ENCODE data around the gene MRPL51. TPM values are rescaled to one million over a fixed set of nuclear protein-coding genes. Genes with fewer than 3 reads are reported as not detected.

The MRPL51 gene
- total RNA-seq, 2 donors from 2014 or later, result 132 to 220 TPM

DNA sequence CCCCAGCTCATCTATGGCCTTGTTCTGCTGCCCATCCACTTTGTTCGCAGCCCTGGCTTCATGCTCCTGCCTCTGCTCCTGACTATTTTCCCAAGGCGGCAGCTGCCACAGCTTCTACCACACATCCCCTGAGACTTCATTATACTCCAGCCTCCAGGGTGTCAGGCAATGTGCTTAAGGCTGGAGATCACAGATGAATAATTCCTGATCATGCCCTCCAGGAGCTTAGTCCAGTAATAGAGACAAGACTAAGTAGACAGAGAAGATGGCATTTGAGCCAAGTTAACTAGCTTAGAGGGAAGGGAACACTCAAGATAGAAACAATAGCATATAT is 34.1 kb downstream of the MRPL51 start:
- Histone ChIP-seq H3K27ac (no peak overlapping the region), H3K9ac (ENCODE audit: low read depth in 2 of 2, low read length in 2 of 2) (no peak overlapping the region), H3K4me3 (no peak overlapping the region), H3K9me3 (no peaks in the 10 kb centered on the region), H3K27me3 (no peaks in the 10 kb centered on the region), H3K4me1 (no peaks in the 10 kb centered on the region), H3K36me3 (peaks cover 25% of the 10 kb centered on the region)
- intact Hi-C loops (cut with DNase I), result no loop called here
- DNase-seq, result no peak
- TF ChIP-seq, protein P1, sequence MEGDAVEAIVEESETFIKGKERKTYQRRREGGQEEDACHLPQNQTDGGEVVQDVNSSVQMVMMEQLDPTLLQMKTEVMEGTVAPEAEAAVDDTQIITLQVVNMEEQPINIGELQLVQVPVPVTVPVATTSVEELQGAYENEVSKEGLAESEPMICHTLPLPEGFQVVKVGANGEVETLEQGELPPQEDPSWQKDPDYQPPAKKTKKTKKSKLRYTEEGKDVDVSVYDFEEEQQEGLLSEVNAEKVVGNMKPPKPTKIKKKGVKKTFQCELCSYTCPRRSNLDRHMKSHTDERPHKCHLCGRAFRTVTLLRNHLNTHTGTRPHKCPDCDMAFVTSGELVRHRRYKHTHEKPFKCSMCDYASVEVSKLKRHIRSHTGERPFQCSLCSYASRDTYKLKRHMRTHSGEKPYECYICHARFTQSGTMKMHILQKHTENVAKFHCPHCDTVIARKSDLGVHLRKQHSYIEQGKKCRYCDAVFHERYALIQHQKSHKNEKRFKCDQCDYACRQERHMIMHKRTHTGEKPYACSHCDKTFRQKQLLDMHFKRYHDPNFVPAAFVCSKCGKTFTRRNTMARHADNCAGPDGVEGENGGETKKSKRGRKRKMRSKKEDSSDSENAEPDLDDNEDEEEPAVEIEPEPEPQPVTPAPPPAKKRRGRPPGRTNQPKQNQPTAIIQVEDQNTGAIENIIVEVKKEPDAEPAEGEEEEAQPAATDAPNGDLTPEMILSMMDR (IDR thresholded peaks at IDR 0.05), result no peak

DNA sequence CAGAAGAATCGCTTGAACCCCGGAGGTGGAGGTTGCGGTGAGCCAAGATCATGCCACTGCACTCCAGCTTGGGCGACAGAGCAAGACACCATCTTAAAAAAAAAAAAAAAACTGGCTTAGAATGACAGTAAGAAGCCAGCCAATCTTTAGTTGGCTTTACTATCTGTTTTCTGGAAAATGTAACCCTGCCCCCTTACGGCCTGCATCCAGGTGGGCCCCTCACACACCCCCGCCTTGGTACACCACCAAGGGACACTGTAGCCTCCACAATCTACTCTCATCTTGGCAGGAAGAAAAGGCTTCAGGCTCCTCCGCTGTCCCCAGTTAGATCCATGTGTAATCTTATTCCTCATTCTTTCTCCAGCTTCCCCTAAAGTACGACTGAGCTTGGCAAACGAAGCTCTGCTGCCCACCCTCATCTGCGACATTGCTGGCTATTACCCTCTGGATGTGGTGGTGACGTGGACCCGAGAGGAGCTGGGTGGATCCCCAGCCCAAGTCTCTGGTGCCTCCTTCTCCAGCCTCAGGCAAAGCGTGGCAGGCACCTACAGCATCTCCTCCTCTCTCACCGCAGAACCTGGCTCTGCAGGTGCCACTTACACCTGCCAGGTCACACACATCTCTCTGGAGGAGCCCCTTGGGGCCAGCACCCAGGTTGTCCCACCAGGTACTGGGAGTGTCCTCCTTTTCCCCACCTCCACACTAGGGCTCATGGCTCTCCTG is 34.6 kb downstream of the MRPL51 start:
- TF ChIP-seq, protein P1 (IDR thresholded peaks at IDR 0.05), result no peak
- no peak overlapping the region for H3K27ac ChIP-seq
- no peak for DNase-seq
- no peaks in the 10 kb centered on the region for H3K4me1 ChIP-seq
- no peaks in the 10 kb centered on the region for H3K9me3 ChIP-seq
- intact Hi-C loops (cut with DNase I), result no loop called here
- no peak overlapping the region for H3K4me3 ChIP-seq
- no peaks in the 10 kb centered on the region for H3K27me3 ChIP-seq
- no peak overlapping the region for H3K9ac ChIP-seq (ENCODE audit: low read depth in 2 of 2, low read length in 2 of 2)
- peaks cover 26% of the 10 kb centered on the region for H3K36me3 ChIP-seq

DNA sequence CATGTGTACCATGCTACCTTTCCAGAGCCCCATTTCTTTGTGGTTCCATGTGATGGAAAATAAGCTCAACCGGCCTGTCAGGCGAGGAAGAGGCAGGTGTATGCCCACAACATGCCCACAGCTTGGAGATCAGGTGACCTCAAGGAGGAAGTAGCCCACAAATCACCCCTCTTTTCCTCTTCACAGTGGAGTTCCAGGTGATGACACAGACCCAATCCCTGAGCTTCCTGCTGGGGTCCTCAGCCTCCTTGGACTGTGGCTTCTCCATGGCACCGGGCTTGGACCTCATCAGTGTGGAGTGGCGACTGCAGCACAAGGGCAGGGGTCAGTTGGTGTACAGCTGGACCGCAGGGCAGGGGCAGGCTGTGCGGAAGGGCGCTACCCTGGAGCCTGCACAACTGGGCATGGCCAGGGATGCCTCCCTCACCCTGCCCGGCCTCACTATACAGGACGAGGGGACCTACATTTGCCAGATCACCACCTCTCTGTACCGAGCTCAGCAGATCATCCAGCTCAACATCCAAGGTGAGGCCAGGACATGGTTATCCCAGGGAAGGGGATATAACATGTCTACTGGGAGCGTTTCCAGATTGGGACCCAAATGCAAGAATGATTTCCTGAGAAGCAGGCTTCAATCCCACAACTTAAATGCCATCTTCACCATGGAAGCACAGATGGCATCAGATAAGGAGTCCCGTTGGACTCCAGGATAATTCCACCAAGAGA is 35.7 kb downstream of the MRPL51 start:
- TF ChIP-seq, protein P1 (IDR thresholded peaks at IDR 0.05), result no peak
- intact Hi-C loops (cut with DNase I), result no loop called here
- H3K36me3 ChIP-seq, result peaks cover 26% of the 10 kb centered on the region
- H3K27ac ChIP-seq, result no peak overlapping the region
- no peak overlapping the region for H3K4me3 ChIP-seq
- no peaks in the 10 kb centered on the region for H3K27me3 ChIP-seq
- H3K9ac ChIP-seq (ENCODE audit: low read depth in 2 of 2, low read length in 2 of 2), result no peak overlapping the region
- H3K9me3 ChIP-seq, result no peaks in the 10 kb centered on the region
- peaks cover 5% of the 10 kb centered on the region for H3K4me1 ChIP-seq
- no peak for DNase-seq

DNA sequence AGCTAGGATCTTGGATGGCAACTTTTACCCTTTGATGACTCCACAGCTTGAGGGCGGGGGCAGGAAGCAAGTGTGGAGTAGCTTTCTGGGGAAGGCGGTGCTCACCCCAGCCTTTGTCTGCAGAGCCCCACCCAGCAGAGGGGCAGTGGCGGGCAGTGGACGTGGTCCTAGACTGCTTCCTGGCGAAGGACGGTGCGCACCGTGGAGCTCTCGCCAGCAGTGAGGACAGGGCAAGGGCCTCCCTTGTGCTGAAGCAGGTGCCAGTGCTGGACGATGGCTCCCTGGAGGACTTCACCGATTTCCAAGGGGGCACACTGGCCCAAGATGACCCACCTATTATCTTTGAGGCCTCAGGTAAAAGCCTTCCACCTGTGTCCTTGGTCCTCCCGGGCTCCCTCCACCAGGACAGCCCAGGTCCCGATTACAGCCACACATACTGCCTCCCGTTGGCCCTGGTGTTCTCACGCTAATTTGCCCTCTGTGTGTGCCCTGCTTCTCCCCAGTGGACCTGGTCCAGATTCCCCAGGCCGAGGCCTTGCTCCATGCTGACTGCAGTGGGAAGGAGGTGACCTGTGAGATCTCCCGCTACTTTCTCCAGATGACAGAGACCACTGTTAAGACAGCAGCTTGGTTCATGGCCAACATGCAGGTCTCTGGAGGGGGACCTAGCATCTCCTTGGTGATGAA is 40.0 kb downstream of the MRPL51 start:
- DNase-seq, result peak; percentile 78
- Histone ChIP-seq H3K4me1 (peaks cover 14% of the 10 kb centered on the region), H3K36me3 (peaks cover 13% of the 10 kb centered on the region), H3K27ac (peak overlapping the region; percentile 97), H3K9me3 (no peaks in the 10 kb centered on the region), H3K4me3 (peak overlapping the region; percentile 56), H3K9ac (ENCODE audit: low read depth in 2 of 2, low read length in 2 of 2) (peak overlapping the region; percentile 51 to 100), H3K27me3 (no peaks in the 10 kb centered on the region)
- TF ChIP-seq, protein P1 (IDR thresholded peaks at IDR 0.05), result no peak
- intact Hi-C loops (cut with DNase I), result loop anchor here (5.0 kb wide), 1 partner anchor 121 kb away; no protein-coding TSS in a partner anchor

DNA sequence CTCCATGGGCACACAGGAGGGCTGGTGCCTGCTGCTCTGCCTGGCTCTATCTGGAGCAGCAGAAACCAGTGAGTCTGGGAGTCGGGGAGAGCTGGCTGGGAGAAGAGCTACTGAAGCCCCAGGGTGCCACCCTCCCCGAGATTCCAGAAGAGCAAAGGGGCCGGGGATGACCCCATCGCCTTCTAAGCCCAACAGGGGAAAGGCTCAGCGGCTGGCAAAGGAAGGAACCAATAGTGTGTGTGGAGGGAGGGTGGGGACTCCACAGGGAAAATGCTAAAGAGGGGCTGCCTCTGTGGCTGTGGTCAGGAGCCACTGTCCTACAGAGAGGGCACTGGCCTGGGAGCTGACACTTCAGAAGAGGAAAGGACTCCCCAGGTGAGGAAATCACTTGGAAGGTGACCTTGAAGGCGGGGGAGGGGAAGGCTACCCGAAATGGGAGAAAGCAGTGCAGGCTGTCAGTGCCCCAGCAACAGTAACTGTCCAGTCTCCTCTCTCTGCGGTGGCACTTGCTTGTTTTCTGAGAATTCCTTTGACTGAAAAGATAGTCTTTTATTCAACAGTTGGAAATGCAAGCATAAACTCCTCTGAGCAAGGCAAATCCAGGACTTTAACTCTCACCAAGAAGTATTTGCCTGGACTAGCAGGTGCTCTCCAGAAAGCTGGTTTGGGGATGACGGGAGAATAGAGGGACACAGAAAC is 40.7 kb downstream of the MRPL51 start:
- Histone ChIP-seq H3K4me3 (peak overlapping the region; percentile 56), H3K9ac (ENCODE audit: low read depth in 2 of 2, low read length in 2 of 2) (peak overlapping the region; percentile 99 to 100), H3K36me3 (peaks cover 6% of the 10 kb centered on the region), H3K27me3 (no peaks in the 10 kb centered on the region), H3K27ac (peak overlapping the region; percentile 97), H3K9me3 (no peaks in the 10 kb centered on the region), H3K4me1 (peaks cover 14% of the 10 kb centered on the region)
- peak; percentile 84 for DNase-seq
- TF ChIP-seq, protein P1 (IDR thresholded peaks at IDR 0.05), result no peak
- intact Hi-C loops (cut with DNase I), result loop anchor here (5.0 kb wide), 1 partner anchor 120 kb away; no protein-coding TSS in a partner anchor

Measured in colonic mucosa (tissue), 4 donors.